Measurements from ENCODE around the gene LIPC. TPM values are rescaled to one million over a fixed set of nuclear protein-coding genes. Genes with fewer than 3 reads are reported as not detected.

LIPC gene
- total and polyA plus RNA-seq, 2 donors (not counting 1 experiment from before 2014, with no cell fraction given) = 0.82 to 4.0 TPM

GRCh38 chr15:58410353-58410752, 21.4 kb upstream of the LIPC start:
- Histone ChIP-seq H3K9ac (ENCODE audit: insufficient read depth, low read length) (no peak overlapping the region), H3K4me3 (replicated peaks in 1 of 4; ENCODE audit: control extremely low read depth in 1 of 4, insufficient read depth in 1 of 4, low read depth in 3 of 4, low read length in 4 of 4) (peak overlapping the region in 3 of 4 experiments; percentile 20 to 46 (median 45)), H3K79me2 (ENCODE audit: control insufficient read depth, insufficient read depth, low read length) (no peaks in the 10 kb centered on the region), H2AFZ (ENCODE audit: low read length) (peak overlapping the region; percentile 64), H3K27me3 (ENCODE audit: control insufficient read depth, insufficient read depth, low read length) (no peaks in the 10 kb centered on the region), H3K9me3 (ENCODE audit: control insufficient read depth, insufficient read depth, low read depth, low read length) (no peaks in the 10 kb centered on the region), H3K4me1 (ENCODE audit: control insufficient read depth, extremely low read depth, insufficient read depth, low read length) (no peaks in the 10 kb centered on the region), H3K36me3 (ENCODE audit: control insufficient read depth, insufficient read depth, low read length) (no peaks in the 10 kb centered on the region), H3K4me2 (ENCODE audit: extremely low read depth, insufficient read depth, low read length) (peak overlapping the region; percentile 85), H3K27ac (ENCODE audit: insufficient read depth, low read length) (peak overlapping the region; percentile 6), H4K20me1 (ENCODE audit: control insufficient read depth, extremely low read depth, insufficient read depth, low read length) (no peaks in the 10 kb centered on the region)
- DNase-seq (ENCODE audit: low read depth in 2 of 2) = peak in 1 of 2 donors; percentile 44
- TF ChIP-seq EZH2 (IDR thresholded peaks at IDR 0.05; ENCODE audit: low read length, missing control alignments) (no peak), CTCF (conservative IDR thresholded peaks at IDR 0.05 in 1 of 2, IDR thresholded peaks at IDR 0.05 in 1 of 2; ENCODE audit: low read depth in 1 of 2, low read length in 2 of 2) (no peak)

DNA sequence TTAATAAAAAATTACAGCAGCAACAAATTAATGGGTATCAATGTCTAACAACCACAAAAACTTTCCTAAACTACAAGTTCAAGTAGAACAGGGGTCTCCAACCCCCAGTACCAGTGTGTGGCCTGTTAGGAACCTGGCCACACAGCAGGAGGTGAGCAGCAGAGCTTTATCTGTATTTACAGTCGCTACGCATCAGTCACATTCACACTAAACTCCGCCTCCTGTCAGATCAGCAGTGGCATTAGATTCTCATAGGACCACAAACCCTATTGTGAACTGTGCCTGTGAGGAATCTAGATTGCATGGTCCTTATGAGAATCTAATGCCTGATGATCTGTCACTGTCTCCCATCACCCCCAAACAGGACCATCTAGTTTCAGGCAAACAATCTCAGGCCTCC, 18.5 kb upstream of the LIPC start:
- Histone ChIP-seq H3K9ac (ENCODE audit: insufficient read depth, low read length) (no peak overlapping the region), H2AFZ (ENCODE audit: low read length) (no peak overlapping the region), H3K4me3 (replicated peaks in 1 of 4; ENCODE audit: control extremely low read depth in 1 of 4, insufficient read depth in 1 of 4, low read depth in 3 of 4, low read length in 4 of 4) (no peak overlapping the region), H3K4me2 (ENCODE audit: extremely low read depth, insufficient read depth, low read length) (no peak overlapping the region), H3K27ac (ENCODE audit: insufficient read depth, low read length) (no peak overlapping the region), H3K36me3 (ENCODE audit: control insufficient read depth, insufficient read depth, low read length) (no peaks in the 10 kb centered on the region), H3K4me1 (ENCODE audit: control insufficient read depth, extremely low read depth, insufficient read depth, low read length) (no peaks in the 10 kb centered on the region), H3K9me3 (ENCODE audit: control insufficient read depth, insufficient read depth, low read depth, low read length) (no peaks in the 10 kb centered on the region), H4K20me1 (ENCODE audit: control insufficient read depth, extremely low read depth, insufficient read depth, low read length) (no peaks in the 10 kb centered on the region), H3K27me3 (ENCODE audit: control insufficient read depth, insufficient read depth, low read length) (no peaks in the 10 kb centered on the region), H3K79me2 (ENCODE audit: control insufficient read depth, insufficient read depth, low read length) (no peaks in the 10 kb centered on the region)
- no peak for DNase-seq (ENCODE audit: low read depth in 2 of 2)
- TF ChIP-seq CTCF (conservative IDR thresholded peaks at IDR 0.05 in 1 of 2, IDR thresholded peaks at IDR 0.05 in 1 of 2; ENCODE audit: low read depth in 1 of 2, low read length in 2 of 2) (no peak), EZH2 (IDR thresholded peaks at IDR 0.05; ENCODE audit: low read length, missing control alignments) (no peak)

GRCh38 chr15:58415636-58416035, 16.2 kb upstream of the LIPC start:
- Histone ChIP-seq H3K9ac (ENCODE audit: insufficient read depth, low read length) (no peak overlapping the region), H3K27ac (ENCODE audit: insufficient read depth, low read length) (no peak overlapping the region), H3K4me3 (replicated peaks in 1 of 4; ENCODE audit: control extremely low read depth in 1 of 4, insufficient read depth in 1 of 4, low read depth in 3 of 4, low read length in 4 of 4) (no peak overlapping the region), H3K9me3 (ENCODE audit: control insufficient read depth, insufficient read depth, low read depth, low read length) (no peaks in the 10 kb centered on the region), H3K36me3 (ENCODE audit: control insufficient read depth, insufficient read depth, low read length) (no peaks in the 10 kb centered on the region), H3K79me2 (ENCODE audit: control insufficient read depth, insufficient read depth, low read length) (no peaks in the 10 kb centered on the region), H3K4me2 (ENCODE audit: extremely low read depth, insufficient read depth, low read length) (no peak overlapping the region), H2AFZ (ENCODE audit: low read length) (no peak overlapping the region), H3K27me3 (ENCODE audit: control insufficient read depth, insufficient read depth, low read length) (no peaks in the 10 kb centered on the region), H3K4me1 (ENCODE audit: control insufficient read depth, extremely low read depth, insufficient read depth, low read length) (no peaks in the 10 kb centered on the region), H4K20me1 (ENCODE audit: control insufficient read depth, extremely low read depth, insufficient read depth, low read length) (no peaks in the 10 kb centered on the region)
- DNase-seq (ENCODE audit: low read depth in 2 of 2) = peak in 1 of 2 donors; percentile 70
- TF ChIP-seq EZH2 (IDR thresholded peaks at IDR 0.05; ENCODE audit: low read length, missing control alignments) (no peak), CTCF (conservative IDR thresholded peaks at IDR 0.05 in 1 of 2, IDR thresholded peaks at IDR 0.05 in 1 of 2; ENCODE audit: low read depth in 1 of 2, low read length in 2 of 2) (no peak)
